Measurements from ENCODE around the gene FOLR3. TPM values are rescaled to one million over a fixed set of nuclear protein-coding genes. Genes with fewer than 3 reads are reported as not detected.
A peak's percentile ranks its signal among the peaks of the same experiment; 100 is the strongest.

The FOLR3 gene
- total and polyA plus RNA-seq, 9 of the 15 experiments (the other 6 are each of a cell fraction or from before 2014, with no cell fraction given), result not detected

GRCh38 chr11:72088076-72088808 is 47.3 kb upstream of the FOLR3 start (continued):
- TF ChIP-seq E2F5 (CRISPR knock-in tag; IDR thresholded peaks at IDR 0.05), result no peak
- TF ChIP-seq ZNF324 (CRISPR knock-in tag; IDR thresholded peaks at IDR 0.05), result no peak
- no peak for TF ChIP-seq SREBF1 (IDR thresholded peaks at IDR 0.05; ENCODE audit: borderline replicate concordance, low read depth, low read length)
- TF ChIP-seq SMAD2 (IDR thresholded peaks at IDR 0.05; ENCODE audit: low read depth, low read length), result no peak
- no peak for TF ChIP-seq BCLAF1 (IDR thresholded peaks at IDR 0.05; ENCODE audit: borderline replicate concordance in 1 of 2, control insufficient read depth in 1 of 2, low read depth in 2 of 2, low read length in 1 of 2)
- 0 out of 2 replicates have a peak, but pooled peaks have one; percentile 29 for TF ChIP-seq SMARCA4 (IDR thresholded peaks at IDR 0.05)
- TF ChIP-seq DPF2 (IDR thresholded peaks at IDR 0.05), result peak; percentile 27; the same call in 1 of the 2 replicates
- no peak for TF ChIP-seq MLX (CRISPR knock-in tag; conservative IDR thresholded peaks at IDR 0.05)
- no peak for TF ChIP-seq FUS (optimal IDR thresholded peaks at IDR 0.05; ENCODE audit: low read depth, low read length)
- no peak for TF ChIP-seq ZNF274 (IDR thresholded peaks at IDR 0.05; ENCODE audit: borderline replicate concordance, low read depth, low read length)
- no peak for TF ChIP-seq ESRRB (CRISPR knock-in tag; IDR thresholded peaks at IDR 0.05; ENCODE audit: borderline replicate concordance)
- peak; percentile 21; the same call in 1 of the 2 replicates for TF ChIP-seq NCOR1 (IDR thresholded peaks at IDR 0.05)
- TF ChIP-seq MBD1 (CRISPR knock-in tag; IDR thresholded peaks at IDR 0.05), result no peak
- peak; percentile 56; the same call in 1 of the 2 replicates for TF ChIP-seq TEAD4 (IDR thresholded peaks at IDR 0.05; ENCODE audit: low read length)
- no peak for TF ChIP-seq TEAD4 (CRISPR knock-in tag; IDR thresholded peaks at IDR 0.05; ENCODE audit: borderline replicate concordance)
- no peak for TF ChIP-seq NFRKB (IDR thresholded peaks at IDR 0.05; ENCODE audit: low read depth)
- no peak for TF ChIP-seq ZBTB34 (CRISPR knock-in tag; IDR thresholded peaks at IDR 0.05)
- TF ChIP-seq ZNF143 (CRISPR knock-in tag; IDR thresholded peaks at IDR 0.05), result no peak
- TF ChIP-seq DMBX1 (CRISPR knock-in tag; IDR thresholded peaks at IDR 0.05; ENCODE audit: borderline replicate concordance), result no peak
